Measurements from ENCODE around the gene GRID2IP.
"Not testable (repeated sequence)": the region's sequence is repeated elsewhere in the genome, so short reads cannot be mapped to it uniquely, and the experiment has no call there.

The GRID2IP gene

GRCh38 chr7:6551016-6551511 lies at the start of gene GRID2IP:
Gene GRID2IP (minus strand): TSS chr7:6551461. CDS start chr7:6551436, 25 bp downstream.
- DNase-seq, result no peak

GRCh38 chr7:6600093-6600492 lies 48.8 kb upstream of the GRID2IP start:
- no peak for DNase-seq

GRCh38 chr7:6590645-6591110 lies 39.4 kb upstream of the GRID2IP start:
- DNase-seq, result peak; percentile 54

- DNase-seq, result peak; percentile 79
Measured at GRCh38 chr7:6589829-6590644, 38.8 kb upstream of the GRID2IP start, which contains the start of gene INTS15. Gene INTS15 (plus strand): TSS chr7:6590021. CDS start chr7:6590284, 263 bp downstream.

GRCh38 chr7:6589151-6589828 lies 38.0 kb upstream of the GRID2IP start:
- no peak for DNase-seq

GRCh38 chr7:6588566-6588965 lies 37.3 kb upstream of the GRID2IP start:
- no peak for DNase-seq

GRCh38 chr7:6585746-6586432 lies 34.6 kb upstream of the GRID2IP start:
- not testable (repeated sequence) for DNase-seq

- no peak for DNase-seq
Measured at GRCh38 chr7:6579446-6579845, 28.2 kb upstream of the GRID2IP start.

- DNase-seq, result no peak
Measured at GRCh38 chr7:6578114-6579084, 27.1 kb upstream of the GRID2IP start.

GRCh38 chr7:6577369-6578113 lies 26.3 kb upstream of the GRID2IP start, which contains the start of gene ZDHHC4:
Gene ZDHHC4 (plus strand): TSS chr7:6577454. CDS start chr7:6580562, 3,108 bp downstream.
- DNase-seq, result peak; percentile 87

- peak; percentile 24 for DNase-seq
Measured at GRCh38 chr7:6576867-6577368, 25.7 kb upstream of the GRID2IP start.

- no peak for DNase-seq
Measured at GRCh38 chr7:6576024-6576866, 25.0 kb upstream of the GRID2IP start.

GRCh38 chr7:6575281-6576023 lies 24.2 kb upstream of the GRID2IP start:
- peak; percentile 44 for DNase-seq

GRCh38 chr7:6571160-6571779 lies 20.0 kb upstream of the GRID2IP start:
- no peak for DNase-seq

GRCh38 chr7:6567886-6568285 lies 16.6 kb upstream of the GRID2IP start:
- DNase-seq, result no peak

GRCh38 chr7:6565655-6566054 lies 14.4 kb upstream of the GRID2IP start:
- DNase-seq, result no peak

- no peak for DNase-seq
Measured at GRCh38 chr7:6563936-6564770, 12.9 kb upstream of the GRID2IP start.

- DNase-seq, result no peak
Measured at GRCh38 chr7:6562106-6562505, 10.8 kb upstream of the GRID2IP start.

Data from NCI-H2171 treated with DMSO at 0.1 percent for 48 hours (cell line).